Gastrocnemius medialis (tissue), 4 donors: ENCODE data around the gene STPG1. TPM values are rescaled to one million over a fixed set of nuclear protein-coding genes. Genes with fewer than 3 reads are reported as not detected.

Source experiments
- ATAC-seq, 2 donors: fragments of 150-250 bp; one replicate each; pipeline ENCODE4 v1.9.1; 2016
- DNase-seq, 2 donors: peaks; one replicate each; pipeline ENCODE4 v3.0.0-alpha.2; 2019
- H3K27ac ChIP-seq, 4 donors: fragments of 200-600 bp; sonication (generic); 1 replicate in 1 of 4; 2 replicates in 3 of 4; pipeline ENCODE4 v1.5.1; 2016 to 2018; ENCODE audit warnings: mild to moderate bottlenecking in 2 of 4, moderate library complexity in 1 of 4
- H3K27me3 ChIP-seq, 3 donors: fragments of 200-600 bp; sonication (generic) in 2 of 3; 1 replicate in 1 of 3; 2 replicates in 2 of 3; pipeline versions ENCODE4 v1.5.1 to v1.6.0; 2016 to 2019; ENCODE audit warnings: mild to moderate bottlenecking in 1 of 3, moderate library complexity in 1 of 3
- H3K36me3 ChIP-seq, 2 donors: fragments of 200-600 bp; sonication (generic) in 1 of 2; one replicate each; pipeline ENCODE4 v1.5.1; 2017 to 2018
- H3K4me1 ChIP-seq, 2 donors: fragments of 200-600 bp; sonication (generic) in 1 of 2; one replicate each; pipeline ENCODE4 v1.5.1; 2016 to 2017; ENCODE audit warnings: mild to moderate bottlenecking in 2 of 2
- H3K4me3 ChIP-seq, 4 donors: fragments of 200-600 bp; sonication (generic) in 3 of 4; 1 replicate in 1 of 4; 2 replicates in 3 of 4; pipeline ENCODE4 v1.5.1; 2016 to 2019; ENCODE audit warnings: mild to moderate bottlenecking in 2 of 4
- H3K9me3 ChIP-seq, 3 donors: fragments of 200-600 bp; sonication (generic) in 2 of 3; 1 replicate in 1 of 3; 2 replicates in 2 of 3; pipeline ENCODE4 v1.5.1; 2016 to 2019
- CTCF ChIP-seq, 5 experiments: fragments of 450-650 bp in 3 of 5; fragments of 200-600 bp in 2 of 5; sonication (generic) in 2 of 5; IDR thresholded peaks in 4 of 5; conservative IDR thresholded peaks in 1 of 5; 1 replicate in 4 of 5; 2 replicates in 1 of 5; pipeline ENCODE4 v1.5.1; 2016 to 2019; ENCODE audit warnings: antibody characterized with exemption in 5 of 5, mild to moderate bottlenecking in 3 of 5, moderate library complexity in 3 of 5
- POLR2A ChIP-seq, 2 donors: fragments of 450-650 bp; IDR thresholded peaks; one replicate each; pipeline ENCODE4 v1.6.1; 2017; ENCODE audit warnings: antibody characterized with exemption in 2 of 2, mild to moderate bottlenecking in 2 of 2, moderate library complexity in 2 of 2
- in situ Hi-C, 4 donors: fragments of 200-750 bp; cut with MboI; loops; one replicate each; pipeline versions ENCODE4 v1.15.0 to v1.8.0; 2017; ENCODE audit warnings: low sequenced_read_pairs in 4 of 4
- intact Hi-C: fragments of 100-400 bp; cut with DNase I; formaldehyde crosslinking; loops from one replicate; pipeline ENCODE4 v1.15.1; 2023; ENCODE audit warnings: low total_unique reads
- total RNA-seq, 4 donors: library from RNA; depleted of rRNA; stranded (reverse); fragments of >200 nt; gene quantifications; one replicate each; pipeline versions ENCODE4 v1.1.0 to v1.2.3, GENCODE V29; 2016

STPG1 gene
- total RNA-seq, 4 donors from 2014 or later, result 0.39 to 2.1 (median 0.52) TPM

- intact Hi-C loops, result no loop called here
- no peaks in the 10 kb centered on the region for H3K4me1 ChIP-seq
- H3K27me3 ChIP-seq, result no peaks in the 10 kb centered on the region
- H3K4me3 ChIP-seq, result no peak overlapping the region
- H3K27ac ChIP-seq, result no peak overlapping the region
- TF ChIP-seq POLR2A (IDR thresholded peaks at IDR 0.05) (no peak), CTCF (IDR thresholded peaks at IDR 0.05 in 4 of 5, conservative IDR thresholded peaks at IDR 0.05 in 1 of 5) (no peak)
- DNase-seq (no peak), ATAC-seq (no peak)
- no peaks in the 10 kb centered on the region for H3K36me3 ChIP-seq
- in situ Hi-C loops, result no loop called here
- H3K9me3 ChIP-seq, result no peaks in the 10 kb centered on the region
These were observed 68.2 kb downstream of the STPG1 start for GRCh38 chr1:24345334-24345733.

- H3K27me3 ChIP-seq, result no peaks in the 10 kb centered on the region
- no peak overlapping the region for H3K27ac ChIP-seq
- DNase-seq (no peak), ATAC-seq (no peak)
- H3K4me1 ChIP-seq, result no peaks in the 10 kb centered on the region
- H3K36me3 ChIP-seq, result no peaks in the 10 kb centered on the region
- intact Hi-C loops, result no loop called here
- no peak overlapping the region for H3K4me3 ChIP-seq
- in situ Hi-C loops, result no loop called here
- H3K9me3 ChIP-seq, result no peaks in the 10 kb centered on the region
- TF ChIP-seq CTCF (IDR thresholded peaks at IDR 0.05 in 4 of 5, conservative IDR thresholded peaks at IDR 0.05 in 1 of 5) (no peak), POLR2A (IDR thresholded peaks at IDR 0.05) (no peak)
These were observed 69.4 kb downstream of the STPG1 start for GRCh38 chr1:24344090-24344742.

- in situ Hi-C loops, result no loop called here
- no peaks in the 10 kb centered on the region for H3K36me3 ChIP-seq
- H3K27me3 ChIP-seq, result no peaks in the 10 kb centered on the region
- DNase-seq (no peak), ATAC-seq (no peak)
- TF ChIP-seq POLR2A (IDR thresholded peaks at IDR 0.05) (no peak), CTCF (IDR thresholded peaks at IDR 0.05 in 4 of 5, conservative IDR thresholded peaks at IDR 0.05 in 1 of 5) (no peak)
- H3K27ac ChIP-seq, result no peak overlapping the region
- intact Hi-C loops, result no loop called here
- H3K9me3 ChIP-seq, result no peaks in the 10 kb centered on the region
- H3K4me3 ChIP-seq, result no peak overlapping the region
- H3K4me1 ChIP-seq, result no peaks in the 10 kb centered on the region
These were observed 70.0 kb downstream of the STPG1 start for GRCh38 chr1:24343412-24344089.

- no peak overlapping the region for H3K27ac ChIP-seq
- no peaks in the 10 kb centered on the region for H3K27me3 ChIP-seq
- no peak for DNase-seq
- intact Hi-C loops (no loop called here), in situ Hi-C loops (no loop called here)
- TF ChIP-seq POLR2A (IDR thresholded peaks at IDR 0.05) (no peak), CTCF (IDR thresholded peaks at IDR 0.05 in 4 of 5, conservative IDR thresholded peaks at IDR 0.05 in 1 of 5) (no peak)
- no peaks in the 10 kb centered on the region for H3K4me1 ChIP-seq
- H3K4me3 ChIP-seq, result no peak overlapping the region
- H3K9me3 ChIP-seq, result no peaks in the 10 kb centered on the region
- ATAC-seq, result no peak
- H3K36me3 ChIP-seq, result no peaks in the 10 kb centered on the region
These were observed 72.3 kb downstream of the STPG1 start for GRCh38 chr1:24341260-24341659.
